Measurements from ENCODE around the gene TBC1D10A. TPM values are rescaled to one million over a fixed set of nuclear protein-coding genes. Genes with fewer than 3 reads are reported as not detected.
A peak's percentile ranks its signal among the peaks of the same experiment; 100 is the strongest.

The TBC1D10A gene
- total RNA-seq, 1 experiment from 2014 or later: 11.1 TPM

DNA sequence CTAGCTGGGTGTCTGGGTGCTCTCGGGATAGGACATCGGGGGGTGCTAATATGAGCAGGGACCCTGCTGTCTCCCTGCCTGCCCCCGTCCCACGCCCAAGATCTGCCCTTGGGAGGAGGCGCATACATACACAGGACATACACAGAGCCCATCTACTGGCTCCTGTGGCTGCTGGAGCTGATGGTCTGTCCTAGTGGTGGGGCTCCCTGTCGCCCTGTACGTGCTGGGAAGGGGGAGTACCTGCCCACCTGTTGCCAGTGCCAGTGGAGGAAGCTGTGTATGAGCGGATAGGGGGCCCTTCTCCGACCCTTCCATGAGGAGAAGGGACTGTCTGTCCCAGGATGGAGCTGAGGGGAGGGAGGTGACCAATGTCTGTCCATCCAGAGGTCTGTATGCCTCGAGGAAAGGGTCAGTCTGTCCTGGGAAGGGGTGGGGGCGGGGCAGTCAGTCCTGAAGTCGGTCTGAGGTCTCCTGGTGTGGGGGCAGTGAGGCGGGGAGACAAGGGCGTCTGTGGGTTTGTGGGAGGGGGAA is 952 bp downstream of the TBC1D10A start (continued):
- TF ChIP-seq AFF4 (CRISPR knock-in tag; IDR thresholded peaks at IDR 0.05; ENCODE audit: borderline replicate concordance) (no peak), NR2C2 (CRISPR knock-in tag; IDR thresholded peaks at IDR 0.05) (no peak), GABPB1 (CRISPR knock-in tag; IDR thresholded peaks at IDR 0.05) (no peak)

- Mint-ChIP-seq H3K9me3 (no peaks in the 10 kb centered on the region), H3K4me3 (peak overlapping the region; percentile 75), H3K27ac (0 out of 2 replicates have a peak overlapping the region, but pooled peaks have one; percentile 36), H3K4me1 (peaks cover 28% of the 10 kb centered on the region), H3K36me3 (no peaks in the 10 kb centered on the region), H3K27me3 (ENCODE audit: low read depth) (no peaks in the 10 kb centered on the region)
- no peak for DNase-seq (ENCODE audit: low spot score)
- ChIA-PET POLR2A (no interaction called here), CTCF (interaction anchor here (0.6 to 7.8 kb wide), 3 partner anchors 35 to 100 kb away, joined by 3 to 193 read pairs (median 4); partner anchors contain the start of genes CASTOR1 and RNF215)
- no peak for ATAC-seq
- TF ChIP-seq, protein P1, sequence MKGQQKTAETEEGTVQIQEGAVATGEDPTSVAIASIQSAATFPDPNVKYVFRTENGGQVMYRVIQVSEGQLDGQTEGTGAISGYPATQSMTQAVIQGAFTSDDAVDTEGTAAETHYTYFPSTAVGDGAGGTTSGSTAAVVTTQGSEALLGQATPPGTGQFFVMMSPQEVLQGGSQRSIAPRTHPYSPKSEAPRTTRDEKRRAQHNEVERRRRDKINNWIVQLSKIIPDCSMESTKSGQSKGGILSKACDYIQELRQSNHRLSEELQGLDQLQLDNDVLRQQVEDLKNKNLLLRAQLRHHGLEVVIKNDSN (CRISPR knock-in tag; IDR thresholded peaks at IDR 0.05): no peak
These were observed 1.5 kb downstream of the TBC1D10A start for GRCh38 chr22:30325065-30325720.

DNA sequence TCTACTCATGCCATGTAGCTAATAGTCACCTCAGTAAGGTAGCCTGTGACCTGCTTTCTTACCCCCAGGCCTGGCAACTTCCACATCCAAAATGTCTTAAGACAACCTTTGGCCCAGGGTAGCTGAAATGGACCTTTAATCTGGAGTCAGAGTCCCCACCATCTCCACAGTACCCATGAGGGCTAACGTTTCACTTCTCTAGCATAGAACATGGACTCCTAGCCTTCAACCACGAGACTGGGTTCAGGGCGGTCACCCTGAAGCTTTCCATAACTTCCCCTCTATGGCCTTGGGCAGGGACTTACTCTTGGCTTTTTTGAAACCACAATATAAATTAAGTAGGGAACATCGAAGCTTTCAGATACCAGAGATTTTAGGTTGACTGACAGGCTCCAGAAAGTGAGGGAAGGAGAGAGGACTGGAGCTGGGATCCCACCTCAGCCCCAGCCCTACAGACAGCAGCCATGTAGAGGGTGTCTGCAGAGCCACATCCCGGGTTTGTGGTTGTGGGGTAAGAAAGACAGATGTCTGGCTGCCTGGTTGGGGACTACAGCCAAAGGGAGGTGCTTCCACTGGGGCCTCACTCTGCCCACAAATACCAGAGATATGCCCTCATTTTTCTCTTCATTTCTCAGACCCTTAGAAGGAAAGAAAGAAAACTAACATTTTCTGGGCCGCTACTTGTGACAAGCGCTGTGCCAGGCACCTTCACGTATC is 2.6 kb downstream of the TBC1D10A start:
- Mint-ChIP-seq H3K4me1 (peaks cover 28% of the 10 kb centered on the region), H3K27ac (no peak overlapping the region), H3K9me3 (no peaks in the 10 kb centered on the region), H3K4me3 (no peak overlapping the region), H3K27me3 (ENCODE audit: low read depth) (no peaks in the 10 kb centered on the region), H3K36me3 (no peaks in the 10 kb centered on the region)
- no peak for TF ChIP-seq GABPB1 (CRISPR knock-in tag; IDR thresholded peaks at IDR 0.05)
- TF ChIP-seq ATF6 (CRISPR knock-in tag; IDR thresholded peaks at IDR 0.05): no peak
- no peak for TF ChIP-seq NR3C1 (CRISPR knock-in tag; conservative IDR thresholded peaks at IDR 0.05; ENCODE audit: low read depth)
- no peak for DNase-seq (ENCODE audit: low spot score)
- no peak for ATAC-seq
- POLR2A ChIA-PET: no interaction called here
- CTCF ChIA-PET: interaction anchor here (7.8 kb wide), 1 partner anchor 34 kb away, joined by 193 read pairs; the partner anchor contains the start of gene CASTOR1

GRCh38 chr22:30323246-30323645 is 3.5 kb downstream of the TBC1D10A start:
- ChIA-PET CTCF (interaction anchor here (0.7 to 7.8 kb wide), 3 partner anchors 10 to 33 kb away, joined by 3 to 193 read pairs (median 4); partner anchors contain the start of gene CASTOR1), POLR2A (no interaction called here)
- H3K4me1 Mint-ChIP-seq: peaks cover 25% of the 10 kb centered on the region
- DNase-seq (ENCODE audit: low spot score) (no peak), ATAC-seq (no peak)
- no peak overlapping the region for H3K4me3 Mint-ChIP-seq
- no peaks in the 10 kb centered on the region for H3K36me3 Mint-ChIP-seq
- peak overlapping the region; percentile 20; the same call in 1 of the 2 replicates for H3K27ac Mint-ChIP-seq
- no peaks in the 10 kb centered on the region for H3K27me3 Mint-ChIP-seq (ENCODE audit: low read depth)
- TF ChIP-seq EMX1 (CRISPR knock-in tag; IDR thresholded peaks at IDR 0.05) (no peak), IRF2 (CRISPR knock-in tag; IDR thresholded peaks at IDR 0.05; ENCODE audit: borderline replicate concordance, low read depth) (no peak), ARID4B (CRISPR knock-in tag; IDR thresholded peaks at IDR 0.05; ENCODE audit: borderline replicate concordance) (no peak)
- H3K9me3 Mint-ChIP-seq: no peaks in the 10 kb centered on the region
